IPS DF 6.9 (cell line): ENCODE measurements around the gene ZEB2.

Source experiments
- DNase-seq: peaks from one replicate; pipeline ENCODE4 v3.0.0-alpha.2; 2013; ENCODE audit warnings: low read depth, low spot score
- H3K27ac ChIP-seq: one replicate; pipeline ENCODE4 v1.5.1; 2013; ENCODE audit warnings: low read length, control low read depth
- H3K27me3 ChIP-seq: 2 replicates; pipeline ENCODE4 v1.6.1; 2013; ENCODE audit warnings: mild to moderate bottlenecking, low read length; ENCODE audit not compliant: control insufficient read depth, insufficient read depth
- H3K36me3 ChIP-seq: 2 replicates; pipeline ENCODE4 v1.6.1; 2013; ENCODE audit warnings: low read length; ENCODE audit not compliant: control insufficient read depth, insufficient read depth
- H3K4me1 ChIP-seq: 2 replicates; pipeline ENCODE4 v1.6.1; 2013; ENCODE audit warnings: low read length; ENCODE audit not compliant: control insufficient read depth, insufficient read depth
- H3K4me3 ChIP-seq: 2 replicates; pipeline ENCODE4 v1.5.1; 2013; ENCODE audit warnings: mild to moderate bottlenecking, low read length
- H3K9me3 ChIP-seq: 2 replicates; pipeline ENCODE4 v1.6.1; 2013; ENCODE audit warnings: low read length, inconsistent platforms; ENCODE audit not compliant: control insufficient read depth, insufficient read depth
- WGBS: extraction: QIAGEN DNeasy Blood & Tissue Kit; methylation state at CpG from one replicate; pipeline ENCODE4 v1.1.7; 2013; ENCODE audit warnings: mixed read lengths, missing lambda C conversion rate; ENCODE audit not compliant: insufficient read length, insufficient coverage; 5-methylcytosine and 5-hydroxymethylcytosine counted together

The ZEB2 gene

GRCh38 chr2:144445196-144445595, 74.7 kb downstream of the ZEB2 start:
- Histone ChIP-seq H3K27ac (no peak overlapping the region), H3K4me1 (peaks cover 11% of the 10 kb centered on the region; the same call in 1 of the 2 replicates)

GRCh38 chr2:144443837-144444817, 75.8 kb downstream of the ZEB2 start:
- Histone ChIP-seq H3K27ac (no peak overlapping the region), H3K36me3 (no peaks in the 10 kb centered on the region), H3K9me3 (no peaks in the 10 kb centered on the region), H3K4me3 (no peak overlapping the region), H3K27me3 (peaks cover 5% of the 10 kb centered on the region; the same call in 1 of the 2 replicates), H3K4me1 (peaks cover 11% of the 10 kb centered on the region; the same call in 1 of the 2 replicates)
- no CpG with 5 or more reads among the region's 6 CpGs for WGBS
- no peak for DNase-seq

More at GRCh38 chr2:144445196-144445595, 74.7 kb downstream of the ZEB2 start:
- H3K9me3 ChIP-seq: no peaks in the 10 kb centered on the region
- no peaks in the 10 kb centered on the region for H3K36me3 ChIP-seq
- WGBS: no CpG with 5 or more reads among the region's 1 CpG
- no peak for DNase-seq
- no peak overlapping the region for H3K4me3 ChIP-seq
- peaks cover 5% of the 10 kb centered on the region; the same call in 1 of the 2 replicates for H3K27me3 ChIP-seq

- Histone ChIP-seq H3K27me3 (peaks cover 5% of the 10 kb centered on the region; the same call in 1 of the 2 replicates), H3K4me1 (peaks cover 6% of the 10 kb centered on the region; the same call in 1 of the 2 replicates), H3K36me3 (no peaks in the 10 kb centered on the region), H3K9me3 (no peaks in the 10 kb centered on the region), H3K4me3 (no peak overlapping the region), H3K27ac (no peak overlapping the region)
- DNase-seq: no peak
- no CpG with 5 or more reads among the region's 2 CpGs for WGBS
Observed at GRCh38 chr2:144441711-144442141, 78.2 kb downstream of the ZEB2 start.

GRCh38 chr2:144439993-144440392, 79.9 kb downstream of the ZEB2 start:
- Histone ChIP-seq H3K36me3 (no peaks in the 10 kb centered on the region), H3K4me1 (peaks cover 4% of the 10 kb centered on the region; the same call in 1 of the 2 replicates), H3K27ac (no peak overlapping the region), H3K9me3 (no peaks in the 10 kb centered on the region), H3K27me3 (no peaks in the 10 kb centered on the region), H3K4me3 (no peak overlapping the region)
- no peak for DNase-seq
- no CpG with 5 or more reads among the region's 1 CpG for WGBS

GRCh38 chr2:144438801-144439631, 80.9 kb downstream of the ZEB2 start:
- DNase-seq: no peak
- WGBS: no CpG with 5 or more reads among the region's 8 CpGs
- H3K27ac ChIP-seq: no peak overlapping the region
- H3K36me3 ChIP-seq: no peaks in the 10 kb centered on the region
- peaks cover 3% of the 10 kb centered on the region; the same call in 1 of the 2 replicates for H3K4me1 ChIP-seq
- no peaks in the 10 kb centered on the region for H3K9me3 ChIP-seq
- H3K4me3 ChIP-seq: no peak overlapping the region
- no peaks in the 10 kb centered on the region for H3K27me3 ChIP-seq

- H3K4me1 ChIP-seq: peaks cover 3% of the 10 kb centered on the region; the same call in 1 of the 2 replicates
- H3K36me3 ChIP-seq: no peaks in the 10 kb centered on the region
Observed at GRCh38 chr2:144437636-144438035, 82.3 kb downstream of the ZEB2 start.

GRCh38 chr2:144434425-144435222, 85.3 kb downstream of the ZEB2 start:
- Histone ChIP-seq H3K36me3 (no peaks in the 10 kb centered on the region), H3K4me3 (no peak overlapping the region), H3K9me3 (no peaks in the 10 kb centered on the region), H3K4me1 (no peaks in the 10 kb centered on the region; the same call in 1 of the 2 replicates), H3K27ac (no peak overlapping the region), H3K27me3 (no peaks in the 10 kb centered on the region)
- no peak for DNase-seq
- no CpG with 5 or more reads among the region's 4 CpGs for WGBS

More at GRCh38 chr2:144437636-144438035, 82.3 kb downstream of the ZEB2 start:
- H3K9me3 ChIP-seq: no peaks in the 10 kb centered on the region
- WGBS: no CpG with 5 or more reads among the region's 4 CpGs
- no peaks in the 10 kb centered on the region for H3K27me3 ChIP-seq
- DNase-seq: no peak
- H3K4me3 ChIP-seq: no peak overlapping the region
- H3K27ac ChIP-seq: no peak overlapping the region

- no peak overlapping the region for H3K27ac ChIP-seq
- no peaks in the 10 kb centered on the region; the same call in 1 of the 2 replicates for H3K4me1 ChIP-seq
- H3K9me3 ChIP-seq: no peaks in the 10 kb centered on the region
- DNase-seq: no peak
- WGBS: no CpG with 5 or more reads among the region's 1 CpG
- no peaks in the 10 kb centered on the region for H3K36me3 ChIP-seq
- no peak overlapping the region for H3K4me3 ChIP-seq
- H3K27me3 ChIP-seq: no peaks in the 10 kb centered on the region
Observed at GRCh38 chr2:144432921-144433320, 87.0 kb downstream of the ZEB2 start.

- no peak for DNase-seq
- WGBS: no CpG with 5 or more reads among the region's 3 CpGs
- no peak overlapping the region for H3K4me3 ChIP-seq
- H3K4me1 ChIP-seq: no peaks in the 10 kb centered on the region; the same call in 1 of the 2 replicates
- H3K27ac ChIP-seq: no peak overlapping the region
- H3K27me3 ChIP-seq: no peaks in the 10 kb centered on the region
- H3K36me3 ChIP-seq: no peaks in the 10 kb centered on the region
- H3K9me3 ChIP-seq: no peaks in the 10 kb centered on the region
Observed at GRCh38 chr2:144431998-144432397, 87.9 kb downstream of the ZEB2 start.
